H1 (cell line): ENCODE results near the gene DKK3. TPM values are rescaled to one million over a fixed set of nuclear protein-coding genes. Genes with fewer than 3 reads are reported as not detected.

ENCODE experiments used
- BACH1 ChIP-seq: IDR thresholded peaks from 2 replicates; pipeline ENCODE4 v1.6.1; 2012; ENCODE audit warnings: low read length, improper control_type of control experiment
- CBX5 ChIP-seq: fragments of 300-800, 300-1000 bp; sonication (generic); IDR thresholded peaks from 2 replicates; pipeline ENCODE4 v1.7.1; 2016; ENCODE audit warnings: antibody characterized with exemption, low read length, low read depth
- CEBPB ChIP-seq: IDR thresholded peaks from 2 replicates; pipeline ENCODE4 v1.6.1; 2012; ENCODE audit warnings: low read depth, low read length
- CHD7 ChIP-seq: fragments of 300-600 bp; sonication (generic); IDR thresholded peaks from 2 replicates; pipeline ENCODE4 v1.7.1; 2012; ENCODE audit warnings: low read length, moderate library complexity, mild to moderate bottlenecking, inconsistent platforms; ENCODE audit not compliant: insufficient replicate concordance
- JUN ChIP-seq: IDR thresholded peaks from 2 replicates; pipeline ENCODE4 v1.6.1; 2011; ENCODE audit warnings: low read depth, mild to moderate bottlenecking, improper control_type of control experiment, low read length
- NANOG ChIP-seq: IDR thresholded peaks from 2 replicates; pipeline ENCODE4 v1.6.1; 2011; ENCODE audit warnings: low read length, low read depth, mild to moderate bottlenecking, inconsistent platforms; ENCODE audit not compliant: insufficient read depth, poor library complexity, severe bottlenecking
- TBP ChIP-seq: IDR thresholded peaks from 2 replicates; pipeline ENCODE4 v1.6.1; 2011; ENCODE audit warnings: low read depth, low read length, improper control_type of control experiment
- polyA plus RNA-seq, 7 experiments: library from polyadenylated mRNA; depleted of rRNA in 3 of 7; stranded (reverse) in 5 of 7; unstranded in 2 of 7; fragments of >200 nt in 5 of 7; fragments of 200-250 nt in 2 of 7; gene quantifications; 1 replicate in 5 of 7; 2 replicates in 1 of 7; 4 replicates in 1 of 7; pipeline versions ENCODE4 v1.2.1 to v1.2.3, GENCODE V29; 2011 to 2013; ENCODE audit warnings: missing spikeins in 2 of 7, mixed read lengths in 2 of 7
- total RNA-seq: library from RNA; stranded (reverse); fragmentation: NEBNext Ultra II Directional; extraction: Animal tissue kit (Norgen Biotek cat#: 25700); gene quantifications from 2 replicates; pipeline ENCODE4 v1.2.1, GENCODE V29; 2021
- TF ChIP-seq, protein P1 (sequence below): IDR thresholded peaks from 2 replicates; pipeline ENCODE4 v1.6.1; 2011; ENCODE audit warnings: low read length, improper control_type of control experiment

DKK3 gene
- total and polyA plus RNA-seq, 2 of the 8 experiments (the other 6 are each of a cell fraction or from before 2014, with no cell fraction given): 30.0 to 40.1 TPM

- TF ChIP-seq CHD7: no peak
- TF ChIP-seq JUN: no peak
- TF ChIP-seq CBX5: no peak
- TF ChIP-seq, protein P1, sequence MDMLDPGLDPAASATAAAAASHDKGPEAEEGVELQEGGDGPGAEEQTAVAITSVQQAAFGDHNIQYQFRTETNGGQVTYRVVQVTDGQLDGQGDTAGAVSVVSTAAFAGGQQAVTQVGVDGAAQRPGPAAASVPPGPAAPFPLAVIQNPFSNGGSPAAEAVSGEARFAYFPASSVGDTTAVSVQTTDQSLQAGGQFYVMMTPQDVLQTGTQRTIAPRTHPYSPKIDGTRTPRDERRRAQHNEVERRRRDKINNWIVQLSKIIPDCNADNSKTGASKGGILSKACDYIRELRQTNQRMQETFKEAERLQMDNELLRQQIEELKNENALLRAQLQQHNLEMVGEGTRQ: no peak
- no peak for TF ChIP-seq TBP
- TF ChIP-seq NANOG: no peak
- no peak for TF ChIP-seq CEBPB
- no peak for TF ChIP-seq BACH1
These were observed 64.0 kb downstream of the DKK3 start (continued) for GRCh38 chr11:11944444-11944843.
